ENCODE data around the gene DCUN1D3. TPM values are rescaled to one million over a fixed set of nuclear protein-coding genes. Genes with fewer than 3 reads are reported as not detected.
A peak's percentile ranks its signal among the peaks of the same experiment; 100 is the strongest.

The DCUN1D3 gene
- total RNA-seq, 1 donor from 2014 or later: 9.8 TPM

DNA sequence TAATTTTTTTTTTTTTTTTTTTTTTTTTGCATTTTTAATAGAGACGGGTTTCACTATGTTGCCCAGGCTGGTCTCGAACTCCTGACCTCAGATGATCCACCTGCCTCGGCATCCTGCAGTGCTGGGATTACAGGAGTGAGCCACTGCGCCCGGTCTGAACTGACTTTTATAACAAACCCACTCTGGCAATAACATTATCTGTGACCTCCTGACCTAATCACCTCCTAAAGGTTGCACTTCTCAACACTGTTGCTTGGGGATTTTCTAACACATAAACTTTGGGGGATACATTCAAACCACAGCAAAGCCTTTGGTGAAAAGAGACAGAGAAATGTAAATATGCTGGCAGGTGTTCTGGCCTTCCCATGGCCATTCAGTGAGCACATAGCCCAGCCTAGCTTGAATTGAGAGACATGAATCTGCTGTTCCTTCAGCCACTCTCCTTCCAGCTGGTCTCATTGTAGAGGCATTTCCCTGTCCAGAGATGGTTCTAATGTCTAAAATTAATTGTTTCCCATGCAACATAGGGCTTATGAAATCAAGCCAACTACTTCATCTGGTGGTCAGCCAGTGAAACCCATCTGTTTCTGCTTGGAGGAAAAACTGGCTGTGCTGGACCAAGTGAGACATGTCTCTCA is 28.7 kb upstream of the DCUN1D3 start:
- peaks cover 20% of the 10 kb centered on the region for H3K4me1 ChIP-seq
- TF ChIP-seq, protein P1, sequence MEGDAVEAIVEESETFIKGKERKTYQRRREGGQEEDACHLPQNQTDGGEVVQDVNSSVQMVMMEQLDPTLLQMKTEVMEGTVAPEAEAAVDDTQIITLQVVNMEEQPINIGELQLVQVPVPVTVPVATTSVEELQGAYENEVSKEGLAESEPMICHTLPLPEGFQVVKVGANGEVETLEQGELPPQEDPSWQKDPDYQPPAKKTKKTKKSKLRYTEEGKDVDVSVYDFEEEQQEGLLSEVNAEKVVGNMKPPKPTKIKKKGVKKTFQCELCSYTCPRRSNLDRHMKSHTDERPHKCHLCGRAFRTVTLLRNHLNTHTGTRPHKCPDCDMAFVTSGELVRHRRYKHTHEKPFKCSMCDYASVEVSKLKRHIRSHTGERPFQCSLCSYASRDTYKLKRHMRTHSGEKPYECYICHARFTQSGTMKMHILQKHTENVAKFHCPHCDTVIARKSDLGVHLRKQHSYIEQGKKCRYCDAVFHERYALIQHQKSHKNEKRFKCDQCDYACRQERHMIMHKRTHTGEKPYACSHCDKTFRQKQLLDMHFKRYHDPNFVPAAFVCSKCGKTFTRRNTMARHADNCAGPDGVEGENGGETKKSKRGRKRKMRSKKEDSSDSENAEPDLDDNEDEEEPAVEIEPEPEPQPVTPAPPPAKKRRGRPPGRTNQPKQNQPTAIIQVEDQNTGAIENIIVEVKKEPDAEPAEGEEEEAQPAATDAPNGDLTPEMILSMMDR (IDR thresholded peaks at IDR 0.05; ENCODE audit: borderline replicate concordance): no peak
- DNase-seq: no peak
- no peak overlapping the region for H3K4me3 ChIP-seq
- peak overlapping the region; percentile 85 for H3K27ac ChIP-seq (replicated peaks)
- intact Hi-C loops (cut with micrococcal nuclease): no loop called here
- no peaks in the 10 kb centered on the region for H3K27me3 ChIP-seq (ENCODE audit: low read depth)
- H3K9me3 ChIP-seq (replicated peaks): no peaks in the 10 kb centered on the region
- peaks cover 17% of the 10 kb centered on the region for H3K36me3 ChIP-seq

DNA sequence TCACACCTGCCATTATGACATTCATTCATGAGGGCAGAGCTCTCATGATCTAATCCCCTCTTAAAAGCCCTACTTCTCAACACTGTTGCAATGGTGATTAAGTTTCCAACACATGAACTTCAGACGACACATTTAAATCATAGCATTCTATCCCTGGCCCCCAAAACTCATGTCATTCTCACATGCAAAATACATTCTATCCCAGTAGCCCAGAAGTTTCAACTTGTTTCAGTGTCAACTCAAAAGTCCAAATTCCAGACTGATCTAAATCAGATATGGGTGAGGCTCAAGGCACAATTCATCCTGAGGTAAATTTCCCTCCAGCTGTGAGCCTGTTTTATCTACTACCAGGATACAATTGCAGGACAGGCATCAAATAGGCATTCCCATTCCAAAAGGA is 25.6 kb upstream of the DCUN1D3 start:
- TF ChIP-seq, protein P1 (IDR thresholded peaks at IDR 0.05; ENCODE audit: borderline replicate concordance): no peak
- Histone ChIP-seq H3K27ac (replicated peaks) (no peak overlapping the region), H3K36me3 (peaks cover 18% of the 10 kb centered on the region), H3K9me3 (replicated peaks) (no peaks in the 10 kb centered on the region), H3K4me3 (no peak overlapping the region), H3K27me3 (ENCODE audit: low read depth) (no peaks in the 10 kb centered on the region), H3K4me1 (peaks cover 18% of the 10 kb centered on the region)
- no peak for DNase-seq
- intact Hi-C loops (cut with micrococcal nuclease): no loop called here

DNA sequence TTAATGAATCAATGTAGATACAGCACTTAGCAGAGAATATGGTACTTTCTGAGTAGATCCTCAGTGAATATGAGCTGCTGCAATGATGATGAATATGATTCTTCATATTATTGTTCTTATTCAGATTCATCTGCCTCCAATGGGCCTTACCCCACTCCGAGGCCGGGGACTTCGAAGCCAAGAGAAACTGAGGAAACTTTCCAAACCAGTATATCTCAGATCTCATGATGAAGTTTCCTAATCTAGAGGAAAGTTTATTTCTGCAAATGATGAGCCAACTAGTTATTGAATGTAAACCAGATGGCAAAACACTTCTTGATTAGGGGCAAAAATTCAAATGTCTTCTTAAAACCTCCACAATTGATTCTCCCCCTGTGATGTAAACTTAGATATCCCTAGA is 23.7 kb upstream of the DCUN1D3 start:
- intact Hi-C loops (cut with micrococcal nuclease): no loop called here
- Histone ChIP-seq H3K27me3 (ENCODE audit: low read depth) (no peaks in the 10 kb centered on the region), H3K9me3 (replicated peaks) (no peaks in the 10 kb centered on the region), H3K4me1 (peaks cover 7% of the 10 kb centered on the region), H3K27ac (replicated peaks) (no peak overlapping the region), H3K36me3 (peaks cover 25% of the 10 kb centered on the region), H3K4me3 (no peak overlapping the region)
- TF ChIP-seq, protein P1 (IDR thresholded peaks at IDR 0.05; ENCODE audit: borderline replicate concordance): no peak
- no peak for DNase-seq

DNA sequence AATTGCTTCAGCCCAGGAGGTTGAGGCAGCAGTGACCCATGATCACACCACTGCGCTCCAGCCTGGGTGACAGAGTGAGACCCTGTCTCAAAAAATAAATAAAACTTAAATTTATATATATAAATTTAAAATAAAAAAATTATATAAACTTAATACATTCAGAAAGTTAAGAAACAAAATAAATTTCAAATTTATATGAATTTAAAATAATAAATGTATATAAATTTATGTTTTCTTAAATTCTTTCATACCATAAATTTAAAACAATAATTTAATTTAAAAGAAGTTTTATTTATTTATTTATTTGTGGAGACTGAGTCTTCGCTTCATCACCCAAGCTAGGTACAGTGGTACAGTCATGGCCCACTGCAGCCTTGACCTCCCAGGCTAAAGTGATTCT is 20.6 kb upstream of the DCUN1D3 start:
- no peak overlapping the region for H3K27ac ChIP-seq (replicated peaks)
- H3K27me3 ChIP-seq (ENCODE audit: low read depth): no peaks in the 10 kb centered on the region
- H3K4me3 ChIP-seq: no peak overlapping the region
- H3K36me3 ChIP-seq: peaks cover 31% of the 10 kb centered on the region
- intact Hi-C loops (cut with micrococcal nuclease): no loop called here
- H3K4me1 ChIP-seq: peaks cover 27% of the 10 kb centered on the region
- no peak for DNase-seq
- no peaks in the 10 kb centered on the region for H3K9me3 ChIP-seq (replicated peaks)
- TF ChIP-seq, protein P1 (IDR thresholded peaks at IDR 0.05; ENCODE audit: borderline replicate concordance): no peak

DNA sequence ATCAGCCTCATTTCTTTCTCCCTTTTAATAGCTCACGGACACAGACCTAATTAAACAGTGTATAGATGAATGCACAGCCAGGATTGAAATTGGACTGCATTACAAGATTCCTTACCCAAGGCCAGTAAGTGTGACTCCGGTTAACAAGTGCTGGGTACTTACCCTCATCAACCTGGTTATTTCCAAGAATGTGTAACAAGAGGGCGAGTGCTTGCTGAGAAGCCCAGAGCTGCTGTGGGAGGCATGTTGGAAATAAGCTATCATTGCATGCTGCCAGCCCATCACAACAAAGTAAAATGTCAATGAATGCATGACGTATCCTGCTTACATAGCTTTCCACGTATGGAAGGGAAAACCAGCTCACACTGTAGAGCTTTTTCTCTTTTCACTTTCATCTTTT is 19.9 kb upstream of the DCUN1D3 start:
- Histone ChIP-seq H3K9me3 (replicated peaks) (no peaks in the 10 kb centered on the region), H3K27me3 (ENCODE audit: low read depth) (no peaks in the 10 kb centered on the region), H3K4me3 (no peak overlapping the region), H3K4me1 (peaks cover 30% of the 10 kb centered on the region), H3K36me3 (peaks cover 27% of the 10 kb centered on the region), H3K27ac (replicated peaks) (no peak overlapping the region)
- DNase-seq: no peak
- intact Hi-C loops (cut with micrococcal nuclease): no loop called here
- TF ChIP-seq, protein P1 (IDR thresholded peaks at IDR 0.05; ENCODE audit: borderline replicate concordance): no peak
